Uterus (tissue), 4 donors: ENCODE measurements around the gene STK39. TPM values are rescaled to one million over a fixed set of nuclear protein-coding genes. Genes with fewer than 3 reads are reported as not detected.

Experiments
- DNase-seq, 2 donors: peaks; one replicate each; pipeline ENCODE4 v3.0.0-alpha.2; 2019 to 2020
- H3K27ac ChIP-seq, 2 donors: fragments of 200-600 bp; sonication (generic); 1 replicate in 1 of 2; 2 replicates in 1 of 2; pipeline ENCODE4 v1.5.1; 2016 to 2018
- H3K27me3 ChIP-seq, 2 donors: fragments of 200-600 bp; sonication (generic); one replicate each; pipeline ENCODE4 v1.5.1; 2018 to 2019; ENCODE audit warnings: control low read depth in 1 of 2
- H3K36me3 ChIP-seq, 2 donors: fragments of 200-600 bp; sonication (generic); one replicate each; pipeline ENCODE4 v1.5.1; 2019; ENCODE audit warnings: control low read depth in 1 of 2
- H3K4me1 ChIP-seq, 2 donors: fragments of 200-600 bp; sonication (generic); one replicate each; pipeline ENCODE4 v1.5.1; 2018 to 2019; ENCODE audit warnings: control low read depth in 1 of 2
- H3K4me3 ChIP-seq, 2 donors: fragments of 200-600 bp; sonication (generic); 1 replicate in 1 of 2; 2 replicates in 1 of 2; pipeline ENCODE4 v1.5.1; 2018 to 2019; ENCODE audit warnings: mild to moderate bottlenecking in 1 of 2
- H3K9me3 ChIP-seq, 2 donors: fragments of 200-600 bp; sonication (generic); one replicate each; pipeline ENCODE4 v1.5.1; 2019; ENCODE audit warnings: control low read depth in 1 of 2
- CTCF ChIP-seq, 4 experiments: fragments of 200-600 bp in 2 of 4; fragments of 450-650 bp in 2 of 4; sonication (generic) in 2 of 4; IDR thresholded peaks; one replicate each; pipeline ENCODE4 v1.5.1; 2016 to 2019; ENCODE audit warnings: antibody characterized with exemption in 4 of 4, mild to moderate bottlenecking in 2 of 4, moderate library complexity in 1 of 4
- POLR2A ChIP-seq, 2 donors: fragments of 450-650 bp; IDR thresholded peaks; one replicate each; pipeline ENCODE4 v1.6.1; 2016; ENCODE audit warnings: antibody characterized with exemption in 2 of 2, mild to moderate bottlenecking in 1 of 2, moderate library complexity in 1 of 2
- intact Hi-C: fragments of 100-400 bp; cut with DNase I; formaldehyde crosslinking; loops from one replicate; pipeline ENCODE4 v1.15.1; 2023; ENCODE audit warnings: low total_unique reads
- total RNA-seq, 4 donors: library from RNA; depleted of rRNA in 3 of 4; stranded (reverse); fragments of >200 nt in 3 of 4; gene quantifications; one replicate each; pipeline versions ENCODE4 v1.1.0 to v1.2.4, GENCODE V29; 2014 to 2023
- donor health status: DM: yes; HTN: yes; CAD: no.

Gene STK39
- total RNA-seq, 4 donors from 2014 or later = 5.0 to 23.6 (median 9.8) TPM

GRCh38 chr2:168252976-168253375 lies 5.6 kb upstream of the STK39 start:
- intact Hi-C loops = no loop called here
- H3K9me3 ChIP-seq = no peaks in the 10 kb centered on the region
- no peak overlapping the region for H3K27ac ChIP-seq
- no peak overlapping the region for H3K4me3 ChIP-seq
- TF ChIP-seq POLR2A (IDR thresholded peaks at IDR 0.05) = no peak
- TF ChIP-seq CTCF (IDR thresholded peaks at IDR 0.05) = no peak
- H3K36me3 ChIP-seq = no peaks in the 10 kb centered on the region
- H3K27me3 ChIP-seq = no peaks in the 10 kb centered on the region
- H3K4me1 ChIP-seq = no peaks in the 10 kb centered on the region
- DNase-seq = no peak

GRCh38 chr2:168246483-168247340 lies 683 bp downstream of the STK39 start:
- peak overlapping the region; percentile 44 to 68 for H3K4me3 ChIP-seq
- no peaks in the 10 kb centered on the region for H3K27me3 ChIP-seq
- intact Hi-C loops = no loop called here
- no peaks in the 10 kb centered on the region for H3K9me3 ChIP-seq
- no peaks in the 10 kb centered on the region for H3K36me3 ChIP-seq
- peak; percentile 47 to 57 for DNase-seq
- peak in 2 of 4 experiments; percentile 20 to 25 for TF ChIP-seq CTCF (IDR thresholded peaks at IDR 0.05)
- no peak for TF ChIP-seq POLR2A (IDR thresholded peaks at IDR 0.05)
- peak overlapping the region; percentile 76 to 83 for H3K27ac ChIP-seq
- H3K4me1 ChIP-seq = no peaks in the 10 kb centered on the region

- Histone ChIP-seq H3K27me3 (no peaks in the 10 kb centered on the region), H3K4me1 (no peaks in the 10 kb centered on the region), H3K36me3 (no peaks in the 10 kb centered on the region), H3K4me3 (peak overlapping the region; percentile 44 to 68), H3K9me3 (no peaks in the 10 kb centered on the region), H3K27ac (peak overlapping the region; percentile 76 to 83)
- intact Hi-C loops = no loop called here
- no peak for DNase-seq
- TF ChIP-seq CTCF (IDR thresholded peaks at IDR 0.05) (no peak), POLR2A (IDR thresholded peaks at IDR 0.05) (no peak)
These were observed 1.3 kb downstream of the STK39 start for GRCh38 chr2:168246072-168246482.

- DNase-seq = no peak
- intact Hi-C loops = no loop called here
- no peaks in the 10 kb centered on the region for H3K9me3 ChIP-seq
- H3K27me3 ChIP-seq = no peaks in the 10 kb centered on the region
- TF ChIP-seq POLR2A (IDR thresholded peaks at IDR 0.05) (no peak), CTCF (IDR thresholded peaks at IDR 0.05) (no peak)
- no peaks in the 10 kb centered on the region for H3K36me3 ChIP-seq
- no peak overlapping the region for H3K4me3 ChIP-seq
- H3K27ac ChIP-seq = no peak overlapping the region
- H3K4me1 ChIP-seq = no peaks in the 10 kb centered on the region
These were observed 2.1 kb downstream of the STK39 start for GRCh38 chr2:168245074-168245825.

GRCh38 chr2:168244318-168244717 lies 3.1 kb downstream of the STK39 start:
- no peaks in the 10 kb centered on the region for H3K36me3 ChIP-seq
- no peaks in the 10 kb centered on the region for H3K4me1 ChIP-seq
- no peak overlapping the region for H3K4me3 ChIP-seq
- TF ChIP-seq POLR2A (IDR thresholded peaks at IDR 0.05) (no peak), CTCF (IDR thresholded peaks at IDR 0.05) (no peak)
- H3K9me3 ChIP-seq = no peaks in the 10 kb centered on the region
- H3K27me3 ChIP-seq = no peaks in the 10 kb centered on the region
- intact Hi-C loops = no loop called here
- no peak for DNase-seq
- H3K27ac ChIP-seq = no peak overlapping the region
